PFSK-1 (cell line): ENCODE data around the gene CHCHD10.

Experiments used
- FOXP2 ChIP-seq: optimal IDR thresholded peaks from 2 replicates; pipeline ENCODE3; 2011; ENCODE audit warnings: borderline replicate concordance, control low read depth, inconsistent platforms; ENCODE audit not compliant: insufficient read depth; ENCODE audit errors: extremely low read length, extremely low read depth
- POLR2AphosphoS5 ChIP-seq: IDR thresholded peaks from 2 replicates; pipeline ENCODE4 v1.6.1; 2012; ENCODE audit warnings: low read depth, mild to moderate bottlenecking, control low read depth, low read length, moderate library complexity
- REST ChIP-seq, 2 experiments: IDR thresholded peaks; 2 replicates each; pipeline versions ENCODE4 v1.6.1 to v1.8.0; 2011 to 2012; ENCODE audit warnings: low read depth in 2 of 2, low read length in 2 of 2, control low read depth in 1 of 2, inconsistent platforms in 1 of 2, mild to moderate bottlenecking in 1 of 2, moderate library complexity in 1 of 2; ENCODE audit not compliant: insufficient read depth in 1 of 2
- SIN3A ChIP-seq: IDR thresholded peaks from 2 replicates; pipeline ENCODE4 v1.6.1; 2012; ENCODE audit warnings: mild to moderate bottlenecking, low read length, moderate library complexity, borderline replicate concordance; ENCODE audit not compliant: insufficient read depth
- TAF1 ChIP-seq: IDR thresholded peaks from 2 replicates; pipeline ENCODE4 v1.6.1; 2012; ENCODE audit warnings: low read length, control low read depth, borderline replicate concordance; ENCODE audit not compliant: insufficient read depth

Gene CHCHD10

GRCh38 chr22:23777776-23778576, 10.2 kb upstream of the CHCHD10 start:
- TF ChIP-seq REST (IDR thresholded peaks at IDR 0.05; ENCODE audit: insufficient read depth in 1 of 2, low read depth in 2 of 2, low read length in 2 of 2) (no peak), POLR2AphosphoS5 (no peak), FOXP2 (no peak), TAF1 (no peak), SIN3A (no peak)

- TF ChIP-seq POLR2AphosphoS5 (no peak), REST (IDR thresholded peaks at IDR 0.05; ENCODE audit: insufficient read depth in 1 of 2, low read depth in 2 of 2, low read length in 2 of 2) (no peak), FOXP2 (no peak), TAF1 (no peak)
These were observed 8.1 kb upstream of the CHCHD10 start for GRCh38 chr22:23775779-23776375.

GRCh38 chr22:23774922-23775436, 7.2 kb upstream of the CHCHD10 start:
- no peak for TF ChIP-seq REST (IDR thresholded peaks at IDR 0.05; ENCODE audit: insufficient read depth in 1 of 2, low read depth in 2 of 2, low read length in 2 of 2)
- TF ChIP-seq FOXP2 = no peak
- TF ChIP-seq TAF1 = no peak
- no peak for TF ChIP-seq POLR2AphosphoS5
- no peak for TF ChIP-seq SIN3A

GRCh38 chr22:23774114-23774921, 6.5 kb upstream of the CHCHD10 start:
- TF ChIP-seq TAF1 (no peak), POLR2AphosphoS5 (no peak), REST (IDR thresholded peaks at IDR 0.05; ENCODE audit: insufficient read depth in 1 of 2, low read depth in 2 of 2, low read length in 2 of 2) (no peak), SIN3A (no peak), FOXP2 (no peak)
